Prostate gland (tissue), 2 donors: ENCODE data around the gene TADA1.

Experiments used
- POLR2AphosphoS5 ChIP-seq: sonication (generic); formaldehyde crosslinking; IDR thresholded peaks from one replicate; pipeline ENCODE4 v1.6.1; 2017; ENCODE audit warnings: antibody characterized with exemption
- TF ChIP-seq, protein P1 (sequence below), 4 experiments: fragments of 200-600 bp in 2 of 4; fragments of 450-650 bp in 2 of 4; sonication (generic) in 2 of 4; IDR thresholded peaks; 1 replicate in 3 of 4; 2 replicates in 1 of 4; pipeline ENCODE4 v1.5.1; 2016 to 2019; ENCODE audit warnings: antibody characterized with exemption in 4 of 4, mild to moderate bottlenecking in 2 of 4, moderate library complexity in 2 of 4

- TF ChIP-seq, protein P1, sequence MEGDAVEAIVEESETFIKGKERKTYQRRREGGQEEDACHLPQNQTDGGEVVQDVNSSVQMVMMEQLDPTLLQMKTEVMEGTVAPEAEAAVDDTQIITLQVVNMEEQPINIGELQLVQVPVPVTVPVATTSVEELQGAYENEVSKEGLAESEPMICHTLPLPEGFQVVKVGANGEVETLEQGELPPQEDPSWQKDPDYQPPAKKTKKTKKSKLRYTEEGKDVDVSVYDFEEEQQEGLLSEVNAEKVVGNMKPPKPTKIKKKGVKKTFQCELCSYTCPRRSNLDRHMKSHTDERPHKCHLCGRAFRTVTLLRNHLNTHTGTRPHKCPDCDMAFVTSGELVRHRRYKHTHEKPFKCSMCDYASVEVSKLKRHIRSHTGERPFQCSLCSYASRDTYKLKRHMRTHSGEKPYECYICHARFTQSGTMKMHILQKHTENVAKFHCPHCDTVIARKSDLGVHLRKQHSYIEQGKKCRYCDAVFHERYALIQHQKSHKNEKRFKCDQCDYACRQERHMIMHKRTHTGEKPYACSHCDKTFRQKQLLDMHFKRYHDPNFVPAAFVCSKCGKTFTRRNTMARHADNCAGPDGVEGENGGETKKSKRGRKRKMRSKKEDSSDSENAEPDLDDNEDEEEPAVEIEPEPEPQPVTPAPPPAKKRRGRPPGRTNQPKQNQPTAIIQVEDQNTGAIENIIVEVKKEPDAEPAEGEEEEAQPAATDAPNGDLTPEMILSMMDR (IDR thresholded peaks at IDR 0.05): no peak
- no peak for TF ChIP-seq POLR2AphosphoS5
Observed at GRCh38 chr1:166914111-166914510, 38.0 kb upstream of the TADA1 start.
